GM10847 (cell line): Measurements from ENCODE around the gene COASY.

Experiments
- POLR2A ChIP-seq: IDR thresholded peaks from 2 replicates; pipeline ENCODE4 v1.6.1; 2011; ENCODE audit not compliant: insufficient read length; ENCODE audit errors: extremely low read depth

COASY gene

GRCh38 chr17:42526031-42526444, 35.9 kb upstream of the COASY start:
- no peak for TF ChIP-seq POLR2A

GRCh38 chr17:42527932-42528331, 34.0 kb upstream of the COASY start:
- no peak for TF ChIP-seq POLR2A

- no peak for TF ChIP-seq POLR2A
Measured at GRCh38 chr17:42529061-42529460, 32.9 kb upstream of the COASY start.

GRCh38 chr17:42530952-42531454, 30.9 kb upstream of the COASY start:
- no peak for TF ChIP-seq POLR2A

GRCh38 chr17:42531455-42532354, 30.2 kb upstream of the COASY start:
- no peak for TF ChIP-seq POLR2A

- no peak for TF ChIP-seq POLR2A
Measured at GRCh38 chr17:42535155-42536047, 26.5 kb upstream of the COASY start.

GRCh38 chr17:42536048-42536371, 25.9 kb upstream of the COASY start, which contains the start of gene NAGLU:
Gene NAGLU, plus strand, starts transcription at chr17:42536241. Its CDS starts 32 bp downstream, at chr17:42536273.
- peak; percentile 66 for TF ChIP-seq POLR2A

- TF ChIP-seq POLR2A: peak; percentile 16
Measured at GRCh38 chr17:42536372-42537155, 25.4 kb upstream of the COASY start.

- no peak for TF ChIP-seq POLR2A
Measured at GRCh38 chr17:42537156-42537805, 24.7 kb upstream of the COASY start.

GRCh38 chr17:42537826-42538451, 24.0 kb upstream of the COASY start:
- no peak for TF ChIP-seq POLR2A

- no peak for TF ChIP-seq POLR2A
Measured at GRCh38 chr17:42538482-42538881, 23.5 kb upstream of the COASY start.

- no peak for TF ChIP-seq POLR2A
Measured at GRCh38 chr17:42541041-42541833, 20.7 kb upstream of the COASY start.

- no peak for TF ChIP-seq POLR2A
Measured at GRCh38 chr17:42543190-42544079, 18.5 kb upstream of the COASY start.

GRCh38 chr17:42544874-42545283, 17.1 kb upstream of the COASY start:
- no peak for TF ChIP-seq POLR2A
